Adrenal gland (tissue), 5 donors: ENCODE measurements around the gene FBXW7.

Experiments used
- CTCF ChIP-seq, 6 experiments: fragments of 450-650 bp in 4 of 6; fragments of 200-600 bp in 2 of 6; sonication (generic) in 1 of 6; IDR thresholded peaks; 1 replicate in 5 of 6; 2 replicates in 1 of 6; pipeline versions ENCODE4 v1.5.1 to v1.8.0; 2016 to 2021; ENCODE audit warnings: antibody characterized with exemption in 6 of 6, mild to moderate bottlenecking in 2 of 6, moderate library complexity in 1 of 6
- POLR2A ChIP-seq, 2 donors: fragments of 450-650 bp; IDR thresholded peaks; one replicate each; pipeline ENCODE4 v1.6.1; 2017; ENCODE audit warnings: antibody characterized with exemption in 2 of 2, mild to moderate bottlenecking in 2 of 2, moderate library complexity in 1 of 2
- donor health status: DM: no; HTN: no; CAD: no.

GRCh38 chr4:152419809-152420208, 116.1 kb downstream of the FBXW7 start:
- TF ChIP-seq POLR2A (IDR thresholded peaks at IDR 0.05) = no peak
- TF ChIP-seq CTCF (IDR thresholded peaks at IDR 0.05) = no peak
